ENCODE data around the gene SIPA1L3.
"Not testable (repeated sequence)": the region's sequence is repeated elsewhere in the genome, so short reads cannot be mapped to it uniquely, and the experiment has no call there.

SIPA1L3 gene

GRCh38 chr19:38024992-38025908 is 118.2 kb downstream of the SIPA1L3 start:
- no peak for DNase-seq

DNA sequence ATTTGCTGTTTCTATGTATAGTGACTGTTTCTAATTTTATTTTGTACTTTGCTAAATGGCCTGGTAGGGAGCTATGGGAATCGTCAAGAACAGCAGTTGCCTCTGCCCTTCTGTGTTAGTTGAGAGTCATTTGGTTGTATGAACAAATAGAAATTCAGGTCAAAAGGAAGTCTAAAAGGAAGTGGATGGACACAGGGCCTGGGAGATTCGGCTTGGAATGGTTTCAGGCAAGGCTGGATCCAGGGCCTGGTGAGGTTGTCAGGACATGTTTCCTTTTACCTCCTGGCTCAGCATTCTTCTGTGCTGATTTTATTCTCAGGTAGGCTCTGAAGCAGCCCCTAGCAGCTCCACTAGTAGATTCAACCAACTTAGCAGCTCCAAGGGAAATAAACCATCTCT is 118.9 kb downstream of the SIPA1L3 start:
- DNase-seq: no peak

DNA sequence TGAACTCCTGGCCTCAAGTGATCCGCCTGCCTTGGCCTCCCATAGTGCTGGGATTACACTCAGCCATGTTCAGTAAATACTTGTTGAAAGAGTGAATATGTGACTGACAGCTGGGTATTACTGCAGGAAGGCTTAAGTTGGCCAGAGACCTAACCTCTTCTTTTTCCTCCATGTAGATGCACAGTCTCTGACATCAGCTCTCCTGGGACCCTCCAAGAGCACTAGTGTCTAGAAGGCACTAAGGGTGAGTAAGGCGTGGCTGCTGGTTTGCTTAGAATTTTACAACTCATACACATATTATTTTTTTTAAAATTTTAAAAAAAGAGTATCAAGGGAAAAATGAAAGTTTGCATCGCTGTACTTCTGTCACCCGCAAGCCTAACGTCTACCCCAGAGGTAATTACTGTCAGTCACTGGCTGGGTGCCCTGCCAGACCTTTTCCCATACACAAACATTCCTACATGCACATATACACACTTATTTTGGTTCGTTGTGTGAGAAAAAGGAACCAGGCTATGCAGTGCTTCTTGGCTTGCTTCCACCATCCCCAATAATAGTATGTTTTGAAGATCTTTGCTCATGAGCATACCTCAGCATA is 122.0 kb downstream of the SIPA1L3 start:
- no peak for DNase-seq

GRCh38 chr19:38030001-38030400 is 123.0 kb downstream of the SIPA1L3 start:
- not testable (repeated sequence) for DNase-seq

GRCh38 chr19:38030686-38031422 is 123.8 kb downstream of the SIPA1L3 start:
- no peak for DNase-seq

- no peak for DNase-seq
Measured at GRCh38 chr19:38031423-38031770, 124.4 kb downstream of the SIPA1L3 start.

GRCh38 chr19:38032151-38032550 is 125.1 kb downstream of the SIPA1L3 start:
- no peak for DNase-seq

DNA sequence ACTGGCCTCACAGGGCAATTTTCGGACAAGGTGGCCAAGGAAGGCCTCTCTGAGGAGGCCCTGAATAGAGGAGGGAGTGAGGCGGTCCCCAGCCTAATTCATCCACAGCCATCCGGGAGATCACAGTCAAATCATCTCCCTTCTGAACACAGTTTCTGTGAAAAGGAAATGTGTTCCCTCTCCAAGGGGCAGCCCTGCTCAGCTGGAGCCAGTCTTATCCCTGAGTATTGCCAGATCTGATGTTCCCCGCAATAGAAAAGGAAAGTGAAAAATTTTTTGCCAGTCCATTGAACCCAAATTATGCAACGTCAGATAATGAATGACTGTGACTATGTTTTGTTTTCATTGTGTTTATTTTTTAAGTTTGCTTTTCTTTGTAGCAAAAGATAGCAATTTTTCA is 125.9 kb downstream of the SIPA1L3 start:
- no peak for DNase-seq

DNA sequence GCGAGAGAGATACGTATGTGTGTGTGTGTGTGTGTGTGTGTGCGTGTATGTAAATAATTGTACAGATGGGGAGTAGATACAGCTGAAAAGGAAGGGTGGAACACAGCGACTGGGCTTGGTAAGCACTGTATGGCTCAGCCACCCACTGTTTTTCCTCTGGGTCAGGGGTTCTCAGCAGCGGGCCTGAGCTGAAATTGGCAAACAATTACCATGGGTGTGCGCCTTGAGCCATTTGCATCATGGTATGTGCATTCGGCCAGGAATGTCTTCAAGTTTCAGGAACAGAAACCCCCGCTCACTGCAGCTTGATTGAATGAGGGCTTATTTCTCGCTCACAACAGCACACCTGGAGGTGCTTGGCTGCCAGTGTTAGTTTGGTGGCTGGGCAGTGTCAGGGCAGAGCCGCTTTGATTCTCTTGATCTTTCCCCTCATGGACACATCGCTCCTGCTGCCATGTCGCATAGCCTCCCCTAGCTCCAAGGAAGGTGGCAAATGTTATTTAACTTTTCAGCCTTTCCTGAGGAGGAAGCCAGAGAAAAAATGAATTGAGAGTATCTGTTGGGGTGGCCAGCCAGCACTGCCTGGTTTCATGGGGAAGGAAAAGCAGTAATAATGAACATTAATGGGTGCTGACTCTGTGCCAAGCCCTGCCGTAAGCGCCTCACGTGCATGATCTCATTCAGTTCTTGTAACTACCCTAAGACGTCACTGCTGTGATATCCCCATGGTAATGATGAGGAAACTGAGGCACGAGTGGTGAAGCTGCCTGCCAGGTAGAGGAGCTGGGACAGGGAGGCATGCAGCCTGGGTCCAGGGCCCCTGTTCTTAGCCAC is 126.9 kb downstream of the SIPA1L3 start:
- DNase-seq: no peak

- DNase-seq: no peak
Measured at GRCh38 chr19:38034492-38034860, 127.5 kb downstream of the SIPA1L3 start.

- DNase-seq: no peak
Measured at GRCh38 chr19:38035515-38036495, 128.8 kb downstream of the SIPA1L3 start.

GRCh38 chr19:38036707-38037611 is 130.0 kb downstream of the SIPA1L3 start:
- no peak for DNase-seq

- DNase-seq: peak; percentile 57 to 74
Measured at GRCh38 chr19:38039966-38040365, 133.0 kb downstream of the SIPA1L3 start.

- no peak for DNase-seq
Measured at GRCh38 chr19:38042132-38042531, 135.1 kb downstream of the SIPA1L3 start.

GRCh38 chr19:38043649-38044144 is 136.7 kb downstream of the SIPA1L3 start:
- DNase-seq: no peak

- DNase-seq: no peak
Measured at GRCh38 chr19:38044267-38045111, 137.5 kb downstream of the SIPA1L3 start.

GRCh38 chr19:38045554-38046253 is 138.7 kb downstream of the SIPA1L3 start:
- DNase-seq: no peak

- no peak for DNase-seq
Measured at GRCh38 chr19:38046254-38047048, 139.4 kb downstream of the SIPA1L3 start.

Data from SW 1271 (cell line).